K562 (cell line): Measurements from ENCODE around the gene DOP1A. TPM values are rescaled to one million over a fixed set of nuclear protein-coding genes. Genes with fewer than 3 reads are reported as not detected.

Experiments
- BACH1 ChIP-seq: fragments of 200-800 bp; sonication (Bioruptor generic); IDR thresholded peaks from 2 replicates; pipeline ENCODE4 v1.6.1; 2016; ENCODE audit warnings: missing genetic modification characterization, missing compliant biosample characterization
- MTA2 ChIP-seq: fragments of 450-650 bp; IDR thresholded peaks from 2 replicates; pipeline ENCODE4 v1.6.1; 2016; ENCODE audit warnings: low read depth
- RBBP5 ChIP-seq: fragments of 200-600 bp; sonication (generic); IDR thresholded peaks from 2 replicates; pipeline ENCODE4 v1.6.1; 2012; ENCODE audit warnings: borderline replicate concordance, mild to moderate bottlenecking, low read length, control low read depth, inconsistent platforms; ENCODE audit not compliant: insufficient read depth, poor library complexity, severe bottlenecking
- TARDBP ChIP-seq: fragments of 450-650 bp; IDR thresholded peaks from 2 replicates; pipeline ENCODE4 v1.6.1; 2016
- ZNF41 ChIP-seq: fragments of 250-450 bp; sonication (Bioruptor Pico); conservative IDR thresholded peaks from 2 replicates; pipeline ENCODE4 v1.4.0; 2020; ENCODE audit warnings: mild to moderate bottlenecking
- ZNF764 ChIP-seq: fragments of 250-450 bp; sonication (Bioruptor Pico); IDR thresholded peaks from 2 replicates; pipeline ENCODE4 v1.4.0; 2020; ENCODE audit warnings: low read depth, mild to moderate bottlenecking, moderate library complexity
- ZZZ3 ChIP-seq: fragments of 450-650 bp; IDR thresholded peaks from 2 replicates; pipeline ENCODE4 v1.6.1; 2016; ENCODE audit warnings: antibody characterized with exemption, mild to moderate bottlenecking, moderate library complexity
- polyA plus RNA-seq, 8 experiments: library from polyadenylated mRNA; depleted of rRNA in 4 of 8; stranded (reverse) in 5 of 8; unstranded in 3 of 8; fragments of >200 nt; fragmentation: Nextera tagmentation in 2 of 8; fragmentation: Illumina TruSeq in 1 of 8; extraction: Ambion mirVana in 2 of 8; extraction: Trizol in 1 of 8; gene quantifications; 2 replicates each; pipeline versions ENCODE4 v1.2.1 to v1.2.3, GENCODE V29; 2011 to 2014; ENCODE audit warnings: inconsistent platforms in 1 of 8, missing spikeins in 1 of 8
- total RNA-seq, 7 experiments: library from RNA; depleted of rRNA in 6 of 7; stranded (reverse); fragments of >200 nt in 6 of 7; fragmentation: Illumina TruSeq in 2 of 7; extraction: Trizol in 2 of 7; gene quantifications; 2 replicates each; pipeline versions ENCODE4 v1.2.1 to v1.2.3, GENCODE V29; 2011 to 2021; ENCODE audit warnings: low replicate concordance in 1 of 7
- TF ChIP-seq, protein P1 (sequence below): fragments of 450-650 bp; formaldehyde crosslinking; IDR thresholded peaks from 2 replicates; pipeline ENCODE4 v1.4.0; 2020; ENCODE audit warnings: mild to moderate bottlenecking, mixed read lengths
- TF ChIP-seq, protein P2 (sequence below): sonication (generic); formaldehyde crosslinking; IDR thresholded peaks from 2 replicates; pipeline ENCODE4 v1.8.1; 2023; ENCODE audit warnings: mild to moderate bottlenecking, missing genetic modification reagents
- TF ChIP-seq, protein P3 (sequence below): sonication (generic); formaldehyde crosslinking; IDR thresholded peaks from 2 replicates; pipeline ENCODE4 v1.8.0; 2022; ENCODE audit warnings: mild to moderate bottlenecking, missing genetic modification reagents

DOP1A gene
- total and polyA plus RNA-seq, 9 of the 15 experiments (the other 6 are each of a cell fraction or from before 2014, with no cell fraction given) = 0.75 to 10.5 (median 4.4) TPM

DNA sequence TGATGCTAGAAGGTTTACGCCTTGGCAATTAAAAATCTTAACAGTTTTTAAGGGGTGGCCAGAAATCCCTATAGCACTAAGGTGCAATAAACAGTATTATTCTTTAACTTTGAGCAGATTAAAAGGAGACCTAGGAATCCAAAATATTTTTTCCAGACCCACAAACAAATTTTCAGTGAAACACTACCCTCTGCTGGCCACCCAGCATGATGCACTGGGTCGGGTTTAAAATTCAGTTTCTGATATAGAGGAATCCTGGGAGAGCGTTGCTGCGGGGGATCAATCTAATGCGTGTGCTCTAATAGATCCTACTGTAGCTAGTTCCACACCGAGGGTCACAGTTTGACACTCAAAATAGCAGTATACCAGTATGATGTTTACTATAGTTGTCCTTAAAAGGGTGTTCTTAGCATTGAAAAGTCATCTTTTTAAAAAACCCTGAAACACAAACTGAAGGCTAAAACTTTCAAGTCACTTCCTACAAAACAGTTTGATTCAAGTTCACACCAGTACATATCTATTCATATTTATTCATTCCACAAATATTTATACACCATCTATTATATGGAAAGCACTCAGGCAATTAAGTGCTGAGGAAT, 12.0 kb upstream of the DOP1A start (continued):
- no peak for TF ChIP-seq RBBP5
- TF ChIP-seq, protein P1, sequence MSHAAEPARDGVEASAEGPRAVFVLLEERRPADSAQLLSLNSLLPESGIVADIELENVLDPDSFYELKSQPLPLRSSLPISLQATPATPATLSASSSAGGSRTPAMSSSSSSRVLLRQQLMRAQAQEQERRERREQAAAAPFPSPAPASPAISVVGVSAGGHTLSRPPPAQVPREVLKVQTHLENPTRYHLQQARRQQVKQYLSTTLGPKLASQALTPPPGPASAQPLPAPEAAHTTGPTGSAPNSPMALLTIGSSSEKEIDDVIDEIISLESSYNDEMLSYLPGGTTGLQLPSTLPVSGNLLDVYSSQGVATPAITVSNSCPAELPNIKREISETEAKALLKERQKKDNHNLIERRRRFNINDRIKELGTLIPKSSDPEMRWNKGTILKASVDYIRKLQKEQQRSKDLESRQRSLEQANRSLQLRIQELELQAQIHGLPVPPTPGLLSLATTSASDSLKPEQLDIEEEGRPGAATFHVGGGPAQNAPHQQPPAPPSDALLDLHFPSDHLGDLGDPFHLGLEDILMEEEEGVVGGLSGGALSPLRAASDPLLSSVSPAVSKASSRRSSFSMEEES = no peak
- TF ChIP-seq ZZZ3 = no peak
- TF ChIP-seq ZNF41 (CRISPR knock-in tag) = no peak
- TF ChIP-seq, protein P2, sequence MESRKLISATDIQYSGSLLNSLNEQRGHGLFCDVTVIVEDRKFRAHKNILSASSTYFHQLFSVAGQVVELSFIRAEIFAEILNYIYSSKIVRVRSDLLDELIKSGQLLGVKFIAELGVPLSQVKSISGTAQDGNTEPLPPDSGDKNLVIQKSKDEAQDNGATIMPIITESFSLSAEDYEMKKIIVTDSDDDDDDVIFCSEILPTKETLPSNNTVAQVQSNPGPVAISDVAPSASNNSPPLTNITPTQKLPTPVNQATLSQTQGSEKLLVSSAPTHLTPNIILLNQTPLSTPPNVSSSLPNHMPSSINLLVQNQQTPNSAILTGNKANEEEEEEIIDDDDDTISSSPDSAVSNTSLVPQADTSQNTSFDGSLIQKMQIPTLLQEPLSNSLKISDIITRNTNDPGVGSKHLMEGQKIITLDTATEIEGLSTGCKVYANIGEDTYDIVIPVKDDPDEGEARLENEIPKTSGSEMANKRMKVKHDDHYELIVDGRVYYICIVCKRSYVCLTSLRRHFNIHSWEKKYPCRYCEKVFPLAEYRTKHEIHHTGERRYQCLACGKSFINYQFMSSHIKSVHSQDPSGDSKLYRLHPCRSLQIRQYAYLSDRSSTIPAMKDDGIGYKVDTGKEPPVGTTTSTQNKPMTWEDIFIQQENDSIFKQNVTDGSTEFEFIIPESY (CRISPR knock-in tag) = no peak
- TF ChIP-seq MTA2 = no peak
- TF ChIP-seq BACH1 (tag) = no peak
- TF ChIP-seq ZNF764 (CRISPR knock-in tag) = no peak
- TF ChIP-seq, protein P3, sequence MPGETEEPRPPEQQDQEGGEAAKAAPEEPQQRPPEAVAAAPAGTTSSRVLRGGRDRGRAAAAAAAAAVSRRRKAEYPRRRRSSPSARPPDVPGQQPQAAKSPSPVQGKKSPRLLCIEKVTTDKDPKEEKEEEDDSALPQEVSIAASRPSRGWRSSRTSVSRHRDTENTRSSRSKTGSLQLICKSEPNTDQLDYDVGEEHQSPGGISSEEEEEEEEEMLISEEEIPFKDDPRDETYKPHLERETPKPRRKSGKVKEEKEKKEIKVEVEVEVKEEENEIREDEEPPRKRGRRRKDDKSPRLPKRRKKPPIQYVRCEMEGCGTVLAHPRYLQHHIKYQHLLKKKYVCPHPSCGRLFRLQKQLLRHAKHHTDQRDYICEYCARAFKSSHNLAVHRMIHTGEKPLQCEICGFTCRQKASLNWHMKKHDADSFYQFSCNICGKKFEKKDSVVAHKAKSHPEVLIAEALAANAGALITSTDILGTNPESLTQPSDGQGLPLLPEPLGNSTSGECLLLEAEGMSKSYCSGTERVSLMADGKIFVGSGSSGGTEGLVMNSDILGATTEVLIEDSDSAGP (CRISPR knock-in tag) = no peak
- TF ChIP-seq TARDBP = no peak
